Measurements from ENCODE around the gene SLC6A1.

DNA sequence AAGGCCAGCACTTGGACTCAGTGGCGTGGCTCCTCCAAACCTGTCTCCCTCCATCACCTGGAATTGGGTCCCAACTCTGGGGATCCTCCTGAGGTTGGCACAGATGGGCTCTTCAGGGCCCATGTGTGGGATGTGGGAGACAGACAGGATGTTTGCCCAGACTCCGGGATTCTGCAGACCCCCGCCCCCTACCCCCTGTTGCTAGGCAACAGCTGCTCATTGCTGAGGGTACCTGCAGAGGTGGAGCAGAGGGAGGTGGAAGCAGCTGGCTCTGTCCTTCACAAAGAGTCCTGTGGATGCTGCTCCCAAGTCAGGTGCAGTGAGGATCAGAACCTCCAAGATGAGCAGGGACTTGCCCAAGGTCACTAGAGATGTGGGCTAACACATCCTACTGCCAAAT lies 40.0 kb upstream of the SLC6A1 start:
- TF ChIP-seq SRF (IDR thresholded peaks at IDR 0.05; ENCODE audit: low read depth, low read length) (no peak), EP300 (IDR thresholded peaks at IDR 0.05; ENCODE audit: borderline replicate concordance in 1 of 2, low read depth in 2 of 2, low read length in 2 of 2) (no peak)
- TF ChIP-seq, protein P1, sequence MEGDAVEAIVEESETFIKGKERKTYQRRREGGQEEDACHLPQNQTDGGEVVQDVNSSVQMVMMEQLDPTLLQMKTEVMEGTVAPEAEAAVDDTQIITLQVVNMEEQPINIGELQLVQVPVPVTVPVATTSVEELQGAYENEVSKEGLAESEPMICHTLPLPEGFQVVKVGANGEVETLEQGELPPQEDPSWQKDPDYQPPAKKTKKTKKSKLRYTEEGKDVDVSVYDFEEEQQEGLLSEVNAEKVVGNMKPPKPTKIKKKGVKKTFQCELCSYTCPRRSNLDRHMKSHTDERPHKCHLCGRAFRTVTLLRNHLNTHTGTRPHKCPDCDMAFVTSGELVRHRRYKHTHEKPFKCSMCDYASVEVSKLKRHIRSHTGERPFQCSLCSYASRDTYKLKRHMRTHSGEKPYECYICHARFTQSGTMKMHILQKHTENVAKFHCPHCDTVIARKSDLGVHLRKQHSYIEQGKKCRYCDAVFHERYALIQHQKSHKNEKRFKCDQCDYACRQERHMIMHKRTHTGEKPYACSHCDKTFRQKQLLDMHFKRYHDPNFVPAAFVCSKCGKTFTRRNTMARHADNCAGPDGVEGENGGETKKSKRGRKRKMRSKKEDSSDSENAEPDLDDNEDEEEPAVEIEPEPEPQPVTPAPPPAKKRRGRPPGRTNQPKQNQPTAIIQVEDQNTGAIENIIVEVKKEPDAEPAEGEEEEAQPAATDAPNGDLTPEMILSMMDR (IDR thresholded peaks at IDR 0.05; ENCODE audit: control extremely low read depth in 1 of 3, insufficient read depth in 1 of 3, low read depth in 1 of 3, low read length in 3 of 3) = no peak

All from H1 (cell line).